LNCaP clone FGC (cell line): ENCODE data around the gene CRTC1.

ENCODE experiments used
- DNase-seq: peaks from one replicate; pipeline ENCODE4 v3.0.0-alpha.2; 2011; ENCODE audit warnings: low read depth
- H3K4me3 ChIP-seq: 2 replicates; pipeline ENCODE4 v1.5.1; 2011; ENCODE audit warnings: mild to moderate bottlenecking, low read depth, low read length, control low read depth
- TF ChIP-seq, protein P1 (sequence below): IDR thresholded peaks from 2 replicates; pipeline ENCODE4 v1.5.1; 2012; ENCODE audit warnings: mild to moderate bottlenecking; ENCODE audit not compliant: control insufficient read depth, insufficient read depth; ENCODE audit errors: extremely low read depth

The CRTC1 gene

DNA sequence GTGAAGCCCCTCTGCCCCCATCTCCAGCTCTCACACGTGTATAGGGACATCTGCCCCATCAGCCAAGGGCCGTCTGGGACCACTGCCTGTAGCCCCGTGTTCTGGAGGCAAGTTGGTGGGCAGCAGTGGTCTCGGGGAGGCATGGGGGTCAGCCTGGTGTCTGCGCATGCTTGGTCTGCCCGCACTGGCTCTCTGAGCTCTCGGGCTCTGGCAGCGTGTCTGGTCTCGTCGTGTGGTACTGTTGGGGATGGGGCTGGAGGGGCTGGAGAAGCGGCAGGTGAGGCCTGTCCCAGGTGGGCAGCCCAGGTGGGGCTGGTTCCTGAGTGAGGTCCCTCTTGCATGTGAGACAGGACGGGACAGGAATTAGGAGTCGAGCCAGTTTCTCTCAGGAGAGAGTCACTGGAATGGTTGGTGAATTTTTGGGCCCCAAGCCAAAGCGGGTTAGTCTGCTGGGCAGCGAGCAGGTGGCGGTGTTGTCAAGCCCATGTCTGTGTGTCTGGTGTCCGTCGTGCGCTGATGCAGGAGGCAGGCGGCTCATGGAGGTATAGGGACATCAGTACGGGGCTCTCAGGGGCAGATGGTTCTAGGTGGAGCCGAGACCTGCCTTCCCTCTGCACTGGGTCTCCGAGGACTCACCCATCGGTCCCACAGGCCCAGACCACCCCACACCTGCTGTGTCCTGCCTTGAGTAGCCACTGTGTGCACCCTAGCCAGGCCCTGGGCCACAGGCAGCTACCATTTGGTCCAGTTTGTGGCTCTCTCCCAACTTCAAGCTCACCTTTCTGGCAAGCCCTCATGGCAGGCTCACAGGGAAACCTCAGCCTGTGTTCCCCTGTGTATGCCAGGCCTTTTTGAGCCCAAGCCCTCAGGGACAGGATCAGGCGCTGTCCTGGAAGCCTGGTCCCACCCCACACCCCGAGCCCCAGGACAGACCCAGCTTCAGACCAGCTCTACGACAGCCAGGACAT is 89.4 kb downstream of the CRTC1 start:
- no peak overlapping the region for H3K4me3 ChIP-seq
- TF ChIP-seq, protein P1, sequence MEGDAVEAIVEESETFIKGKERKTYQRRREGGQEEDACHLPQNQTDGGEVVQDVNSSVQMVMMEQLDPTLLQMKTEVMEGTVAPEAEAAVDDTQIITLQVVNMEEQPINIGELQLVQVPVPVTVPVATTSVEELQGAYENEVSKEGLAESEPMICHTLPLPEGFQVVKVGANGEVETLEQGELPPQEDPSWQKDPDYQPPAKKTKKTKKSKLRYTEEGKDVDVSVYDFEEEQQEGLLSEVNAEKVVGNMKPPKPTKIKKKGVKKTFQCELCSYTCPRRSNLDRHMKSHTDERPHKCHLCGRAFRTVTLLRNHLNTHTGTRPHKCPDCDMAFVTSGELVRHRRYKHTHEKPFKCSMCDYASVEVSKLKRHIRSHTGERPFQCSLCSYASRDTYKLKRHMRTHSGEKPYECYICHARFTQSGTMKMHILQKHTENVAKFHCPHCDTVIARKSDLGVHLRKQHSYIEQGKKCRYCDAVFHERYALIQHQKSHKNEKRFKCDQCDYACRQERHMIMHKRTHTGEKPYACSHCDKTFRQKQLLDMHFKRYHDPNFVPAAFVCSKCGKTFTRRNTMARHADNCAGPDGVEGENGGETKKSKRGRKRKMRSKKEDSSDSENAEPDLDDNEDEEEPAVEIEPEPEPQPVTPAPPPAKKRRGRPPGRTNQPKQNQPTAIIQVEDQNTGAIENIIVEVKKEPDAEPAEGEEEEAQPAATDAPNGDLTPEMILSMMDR = peak; percentile 48
- DNase-seq = peak; percentile 58

DNA sequence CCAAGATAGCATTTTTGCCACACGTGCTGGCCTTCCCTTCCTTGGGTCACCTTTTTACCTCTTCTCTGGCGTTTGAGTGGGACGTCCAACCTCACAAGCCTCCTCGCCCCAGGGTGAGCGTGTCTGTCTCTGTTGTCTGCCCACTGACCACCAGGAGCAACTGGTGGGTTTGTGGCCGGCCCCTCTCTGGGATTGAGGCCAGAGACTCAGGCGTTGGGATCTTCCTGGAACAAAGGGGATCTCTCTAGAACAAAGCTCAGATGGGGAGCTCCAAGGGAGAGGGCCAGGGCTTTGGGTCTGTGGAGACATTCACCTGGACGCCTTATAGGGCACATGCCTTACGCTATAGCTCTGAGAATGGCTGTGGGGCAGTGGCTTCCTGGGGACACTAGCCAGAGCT is 90.2 kb downstream of the CRTC1 start:
- TF ChIP-seq, protein P1 = no peak
- H3K4me3 ChIP-seq = no peak overlapping the region
- no peak for DNase-seq

DNA sequence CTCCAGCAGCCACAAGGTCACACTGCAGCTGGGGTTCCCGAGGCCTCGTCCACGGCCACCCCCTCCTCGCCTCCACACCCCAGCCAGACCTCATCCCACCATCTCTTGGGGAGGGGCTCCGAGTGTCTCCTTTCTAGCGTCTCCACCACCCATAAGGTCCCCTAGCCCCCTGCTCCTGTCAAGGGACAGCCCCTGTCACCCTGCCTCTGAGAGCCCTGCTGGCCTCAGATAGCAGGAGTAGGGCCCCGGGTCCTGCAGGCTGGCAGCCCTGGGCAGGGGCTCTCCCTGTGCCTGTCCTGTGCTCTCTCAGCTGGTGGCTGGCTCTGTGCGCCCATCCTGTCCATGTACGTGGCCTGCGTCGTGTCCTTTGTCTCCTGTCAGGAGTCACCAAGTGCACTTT is 90.6 kb downstream of the CRTC1 start:
- TF ChIP-seq, protein P1 = no peak
- no peak overlapping the region for H3K4me3 ChIP-seq
- no peak for DNase-seq

DNA sequence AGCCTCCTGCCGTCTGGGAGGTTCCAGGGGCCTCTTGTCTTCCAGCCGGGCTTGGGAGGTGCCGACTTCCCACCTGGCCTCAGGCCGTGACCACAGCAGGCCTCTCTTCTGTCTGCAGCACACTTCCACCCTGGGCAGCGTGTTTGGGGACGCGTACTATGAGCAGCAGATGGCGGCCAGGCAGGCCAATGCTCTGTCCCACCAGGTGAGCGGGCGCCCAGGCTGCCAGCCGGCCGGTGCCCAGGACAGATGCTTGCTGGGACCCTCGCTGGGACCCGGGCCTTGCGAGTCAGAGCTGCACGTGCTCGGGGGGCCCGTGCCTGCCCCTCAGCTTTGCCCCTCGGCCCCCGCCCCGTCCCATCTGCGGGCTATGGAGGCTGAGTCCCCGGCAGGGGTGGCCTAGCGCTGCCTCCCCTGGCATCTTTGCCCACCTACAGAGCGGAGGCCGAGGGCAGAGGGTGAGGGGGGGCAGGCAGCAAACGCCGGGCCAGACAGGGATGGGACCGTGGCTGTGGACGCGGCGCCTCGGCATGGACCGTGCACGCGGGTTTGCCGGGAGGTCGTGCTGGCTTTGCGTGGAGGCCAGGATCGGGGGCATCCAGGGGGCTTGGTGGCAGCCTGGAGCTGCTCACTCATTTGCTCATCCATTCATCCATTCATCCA is 91.4 kb downstream of the CRTC1 start:
- TF ChIP-seq, protein P1 = no peak
- DNase-seq = no peak
- H3K4me3 ChIP-seq = no peak overlapping the region

- DNase-seq = no peak
- TF ChIP-seq, protein P1 = no peak
- H3K4me3 ChIP-seq = no peak overlapping the region
Observed at GRCh38 chr19:18775586-18776287, 92.3 kb downstream of the CRTC1 start.

DNA sequence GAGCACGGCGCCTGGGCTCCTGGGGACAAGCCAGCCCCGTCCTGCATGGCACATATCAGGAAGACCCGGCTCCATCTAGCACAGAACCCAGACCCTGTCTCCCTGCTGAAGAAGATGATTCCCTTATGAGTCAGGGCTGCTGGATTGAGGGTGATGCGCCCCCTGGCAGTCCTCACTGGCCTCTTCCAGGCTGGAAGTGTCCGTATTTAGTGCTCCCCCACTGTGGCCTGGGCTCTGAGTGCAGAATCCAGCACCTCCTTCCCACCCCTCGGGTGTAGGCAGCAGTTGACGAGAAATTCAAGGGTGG is 92.8 kb downstream of the CRTC1 start:
- TF ChIP-seq, protein P1 = no peak
- no peak overlapping the region for H3K4me3 ChIP-seq
- no peak for DNase-seq
